ENCODE data around the gene ACAD11.

ACAD11 gene

DNA sequence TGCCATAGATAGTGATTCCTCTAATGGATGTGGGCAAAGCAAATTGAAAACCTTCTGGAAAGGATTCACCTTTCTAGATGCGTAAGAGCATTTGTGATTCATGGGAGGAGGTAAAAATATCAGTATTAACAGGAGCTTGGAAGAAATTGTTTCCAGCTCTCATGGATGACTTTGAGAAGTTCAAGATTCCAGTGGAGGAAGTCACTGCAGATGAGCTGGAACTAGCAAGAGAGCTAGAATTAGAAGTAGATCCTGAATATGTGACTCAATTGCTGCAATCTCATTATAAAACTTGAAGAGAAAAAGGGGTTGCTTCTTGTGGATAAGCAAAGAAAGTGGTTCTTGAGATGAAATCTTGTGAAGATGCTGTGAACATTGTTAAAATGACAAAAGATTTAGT lies 150.5 kb downstream of the ACAD11 start:
- no peak overlapping the region for H3K4me3 ChIP-seq (replicated peaks; ENCODE audit: low read depth, low read length)
- H3K36me3 ChIP-seq (ENCODE audit: control insufficient read depth, insufficient read depth, low read length), result peaks cover 2% of the 10 kb centered on the region
- no peak for DNase-seq (ENCODE audit: extremely low read depth, insufficient read length)
- TF ChIP-seq, protein P1, sequence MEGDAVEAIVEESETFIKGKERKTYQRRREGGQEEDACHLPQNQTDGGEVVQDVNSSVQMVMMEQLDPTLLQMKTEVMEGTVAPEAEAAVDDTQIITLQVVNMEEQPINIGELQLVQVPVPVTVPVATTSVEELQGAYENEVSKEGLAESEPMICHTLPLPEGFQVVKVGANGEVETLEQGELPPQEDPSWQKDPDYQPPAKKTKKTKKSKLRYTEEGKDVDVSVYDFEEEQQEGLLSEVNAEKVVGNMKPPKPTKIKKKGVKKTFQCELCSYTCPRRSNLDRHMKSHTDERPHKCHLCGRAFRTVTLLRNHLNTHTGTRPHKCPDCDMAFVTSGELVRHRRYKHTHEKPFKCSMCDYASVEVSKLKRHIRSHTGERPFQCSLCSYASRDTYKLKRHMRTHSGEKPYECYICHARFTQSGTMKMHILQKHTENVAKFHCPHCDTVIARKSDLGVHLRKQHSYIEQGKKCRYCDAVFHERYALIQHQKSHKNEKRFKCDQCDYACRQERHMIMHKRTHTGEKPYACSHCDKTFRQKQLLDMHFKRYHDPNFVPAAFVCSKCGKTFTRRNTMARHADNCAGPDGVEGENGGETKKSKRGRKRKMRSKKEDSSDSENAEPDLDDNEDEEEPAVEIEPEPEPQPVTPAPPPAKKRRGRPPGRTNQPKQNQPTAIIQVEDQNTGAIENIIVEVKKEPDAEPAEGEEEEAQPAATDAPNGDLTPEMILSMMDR (IDR thresholded peaks at IDR 0.05; ENCODE audit: insufficient read depth, low read length, poor library complexity, severe bottlenecking), result no peak
- no peaks in the 10 kb centered on the region for H3K27me3 ChIP-seq (replicated peaks; ENCODE audit: control insufficient read depth, insufficient read depth, low read length)

All from GM06990 (cell line).